Measurements from ENCODE around the gene DYSF.

Gene DYSF

DNA sequence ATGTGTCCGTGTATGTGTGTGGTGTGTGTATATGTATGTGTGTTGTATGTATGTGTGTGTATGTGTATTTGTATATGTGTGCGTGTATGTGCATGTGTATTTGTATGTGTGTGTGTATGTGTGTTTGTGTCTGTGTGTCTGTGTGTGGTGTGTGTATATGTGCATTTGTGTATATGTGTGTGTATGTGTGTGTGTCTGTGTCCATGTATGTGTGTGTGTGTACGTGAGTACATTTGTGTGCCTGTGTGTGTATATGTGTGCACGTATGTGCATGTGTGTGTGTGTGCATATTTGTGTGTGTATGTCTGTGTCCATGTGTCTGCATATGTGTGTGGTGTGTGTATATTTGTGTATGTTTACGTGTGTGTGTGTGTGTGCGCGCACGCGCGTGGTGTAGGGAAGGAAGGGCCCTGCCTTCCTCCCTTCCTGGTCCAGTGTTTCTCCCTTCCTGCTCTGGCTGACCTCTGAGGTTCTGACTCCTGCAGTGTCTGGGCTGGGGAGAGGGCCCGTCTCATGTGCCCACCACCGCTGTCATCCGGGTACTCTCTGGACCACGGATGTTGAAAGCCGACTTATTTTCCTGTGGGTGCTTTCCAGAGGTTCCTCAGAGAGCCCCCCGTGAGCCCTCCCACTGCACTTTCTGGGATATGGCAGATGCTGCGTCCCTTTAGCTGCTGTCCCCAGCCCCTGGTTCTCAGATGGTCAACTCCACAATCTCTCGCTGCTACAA is 209.5 kb downstream of the DYSF start:
- DNase-seq: no peak

DNA sequence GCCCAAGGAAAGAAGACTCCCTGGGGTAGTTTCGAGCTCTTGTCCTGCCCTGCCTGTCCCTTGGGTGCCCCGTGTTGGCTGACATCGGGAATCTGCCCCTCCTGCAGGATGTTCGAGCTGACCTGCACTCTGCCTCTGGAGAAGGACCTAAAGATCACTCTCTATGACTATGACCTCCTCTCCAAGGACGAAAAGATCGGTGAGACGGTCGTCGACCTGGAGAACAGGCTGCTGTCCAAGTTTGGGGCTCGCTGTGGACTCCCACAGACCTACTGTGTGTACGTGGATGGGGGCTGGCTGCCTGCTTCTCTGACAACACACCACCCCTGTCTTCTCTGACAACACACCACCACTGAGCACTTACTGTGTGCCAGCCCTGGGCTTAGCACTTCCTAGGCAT is 210.8 kb downstream of the DYSF start:
- DNase-seq: no peak

DNA sequence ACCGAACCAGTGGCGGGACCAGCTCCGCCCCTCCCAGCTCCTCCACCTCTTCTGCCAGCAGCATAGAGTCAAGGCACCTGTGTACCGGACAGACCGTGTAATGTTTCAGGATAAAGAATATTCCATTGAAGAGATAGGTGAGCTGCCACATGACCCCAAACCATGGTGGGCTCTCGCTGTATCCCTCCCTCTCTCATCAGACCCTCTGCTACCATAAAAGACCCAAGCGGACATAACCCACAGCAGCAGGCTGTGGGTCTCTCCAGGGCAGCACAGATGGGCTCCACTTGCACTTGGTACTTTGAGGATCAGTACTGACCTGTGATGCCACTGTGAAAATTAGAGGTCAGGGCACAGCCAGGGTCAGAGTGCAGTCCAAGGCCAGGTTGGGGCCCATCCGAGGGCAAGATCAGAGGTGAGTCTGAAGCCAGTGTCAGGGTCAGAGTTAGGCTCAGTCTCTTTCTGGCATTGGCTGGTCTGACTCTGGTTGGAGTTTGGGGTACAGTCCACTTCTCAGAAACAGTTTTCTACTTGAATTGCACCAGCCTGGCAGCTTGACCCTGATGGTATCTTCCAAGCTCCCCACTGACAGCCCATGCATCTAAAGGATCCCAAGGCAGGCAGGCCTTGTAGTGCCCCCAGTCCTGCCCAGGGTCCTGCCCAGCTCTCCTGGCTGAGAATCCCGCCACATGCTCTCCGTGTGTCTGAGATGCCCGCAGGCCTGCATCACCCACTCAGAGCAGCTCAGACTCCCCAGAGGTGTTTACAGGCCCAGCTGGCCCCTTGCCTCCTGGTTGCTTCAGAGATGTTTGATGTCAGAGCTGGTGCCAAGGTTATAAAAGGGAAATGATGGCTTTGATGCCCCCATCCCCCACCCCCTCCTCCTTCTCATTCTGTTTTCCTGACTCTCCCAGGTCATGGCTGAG is 212.1 kb downstream of the DYSF start:
- no peak for DNase-seq

DNA sequence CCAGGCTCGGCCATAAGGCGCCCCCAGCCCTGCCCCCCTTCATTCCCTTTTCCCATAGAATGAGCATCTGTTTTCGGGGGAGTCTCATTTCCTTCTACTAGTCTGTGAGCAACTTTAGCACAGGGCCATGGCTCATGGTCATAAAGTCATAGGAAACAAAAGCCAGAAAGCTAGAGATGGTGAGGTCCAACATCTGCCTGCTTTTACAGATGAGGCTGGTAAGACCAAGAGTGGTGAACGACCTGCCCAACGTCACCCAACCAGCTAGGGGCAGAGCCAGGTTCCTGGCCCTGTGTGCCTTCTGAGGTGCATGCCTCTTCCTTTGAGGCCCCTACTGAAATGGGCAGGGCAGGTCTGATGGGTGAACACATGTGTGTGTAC is 212.7 kb downstream of the DYSF start:
- no peak for DNase-seq

DNA sequence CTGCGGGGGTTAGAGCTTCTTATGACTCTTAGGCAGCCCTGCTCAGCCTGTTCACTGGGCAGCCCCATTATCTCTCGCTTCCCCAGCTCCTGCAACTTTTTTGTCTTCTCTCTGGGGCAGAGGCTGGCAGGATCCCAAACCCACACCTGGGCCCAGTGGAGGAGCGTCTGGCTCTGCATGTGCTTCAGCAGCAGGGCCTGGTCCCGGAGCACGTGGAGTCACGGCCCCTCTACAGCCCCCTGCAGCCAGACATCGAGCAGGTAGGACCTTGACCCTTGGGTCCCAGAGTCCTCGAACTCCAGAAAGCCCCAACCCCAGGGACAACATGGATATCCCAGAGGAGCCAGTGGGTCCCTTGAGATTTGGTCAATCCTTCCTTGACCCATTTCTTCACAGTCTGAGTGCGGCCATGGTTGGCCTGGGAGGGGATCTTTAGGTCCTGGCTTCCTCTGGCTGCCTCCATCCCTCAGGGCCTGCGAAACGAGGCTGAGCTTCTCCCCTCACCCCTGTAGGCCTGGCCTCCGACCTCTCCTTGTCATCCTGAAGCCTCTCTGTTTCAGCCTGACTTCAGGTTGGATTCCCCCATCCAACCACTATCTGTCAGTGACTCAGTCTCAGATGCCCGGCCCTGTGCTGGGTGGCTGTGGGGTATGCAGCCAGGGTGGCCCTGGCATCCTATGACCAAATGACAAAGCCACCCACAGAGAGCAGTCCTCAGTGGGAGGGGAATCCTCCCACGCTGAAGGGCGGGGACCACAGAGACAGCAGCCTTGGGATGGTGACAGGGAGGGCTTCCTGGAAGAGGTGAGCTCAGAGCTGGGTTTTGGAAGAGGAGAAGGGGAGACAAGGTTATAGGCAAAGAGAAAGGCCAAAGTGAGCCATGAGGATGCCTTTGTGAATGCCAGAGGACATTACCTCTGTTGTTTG is 214.2 kb downstream of the DYSF start:
- no peak for DNase-seq

DNA sequence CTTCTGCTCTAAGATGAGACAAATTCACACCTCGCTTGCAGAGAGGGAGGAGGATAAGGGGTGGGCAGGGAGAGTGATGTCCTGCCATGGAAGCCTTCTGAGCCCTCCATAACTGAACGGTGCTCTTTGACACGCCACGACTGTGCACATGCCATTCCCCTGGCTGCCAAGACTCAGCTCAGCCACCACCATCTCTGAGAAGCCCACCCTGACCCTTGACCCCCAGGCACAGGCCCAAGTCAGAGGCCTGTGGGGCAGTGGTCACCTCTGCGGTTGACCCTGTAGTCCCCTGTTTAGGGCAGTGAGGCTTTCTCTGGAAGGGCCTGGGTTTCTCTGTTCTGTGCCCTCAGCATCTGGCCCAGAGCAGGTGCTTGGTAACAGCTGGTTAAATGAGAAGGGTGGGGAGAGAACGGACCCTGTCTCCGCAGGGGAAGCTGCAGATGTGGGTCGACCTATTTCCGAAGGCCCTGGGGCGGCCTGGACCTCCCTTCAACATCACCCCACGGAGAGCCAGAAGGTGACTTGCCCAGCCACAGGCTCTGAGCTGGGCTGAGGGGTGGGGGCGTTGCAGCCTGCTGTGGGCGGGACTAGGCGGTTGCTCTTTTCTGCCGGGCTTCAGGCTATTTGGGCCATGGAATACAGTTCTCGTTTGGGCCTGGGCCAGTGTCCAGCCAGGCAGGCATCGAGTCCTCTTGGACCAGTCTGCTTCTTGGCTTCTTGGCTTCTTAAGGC is 215.1 kb downstream of the DYSF start:
- DNase-seq: no peak

DNA sequence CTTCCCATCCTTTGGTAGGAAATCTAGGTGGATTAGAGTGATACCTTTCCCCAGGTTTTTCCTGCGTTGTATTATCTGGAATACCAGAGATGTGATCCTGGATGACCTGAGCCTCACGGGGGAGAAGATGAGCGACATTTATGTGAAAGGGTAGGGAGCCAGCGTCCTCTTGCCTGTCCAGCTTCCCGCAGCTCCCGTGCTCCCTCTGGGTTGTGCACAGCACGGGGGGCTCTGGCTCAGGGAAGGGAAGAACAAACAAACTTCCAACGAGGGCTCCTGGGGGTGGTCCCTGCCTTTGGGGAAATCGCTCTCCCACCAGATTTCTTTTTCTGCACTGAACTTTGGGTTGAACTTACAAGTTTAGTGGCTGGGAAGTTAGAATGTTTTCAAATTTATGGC is 215.7 kb downstream of the DYSF start:
- no peak for DNase-seq

DNA sequence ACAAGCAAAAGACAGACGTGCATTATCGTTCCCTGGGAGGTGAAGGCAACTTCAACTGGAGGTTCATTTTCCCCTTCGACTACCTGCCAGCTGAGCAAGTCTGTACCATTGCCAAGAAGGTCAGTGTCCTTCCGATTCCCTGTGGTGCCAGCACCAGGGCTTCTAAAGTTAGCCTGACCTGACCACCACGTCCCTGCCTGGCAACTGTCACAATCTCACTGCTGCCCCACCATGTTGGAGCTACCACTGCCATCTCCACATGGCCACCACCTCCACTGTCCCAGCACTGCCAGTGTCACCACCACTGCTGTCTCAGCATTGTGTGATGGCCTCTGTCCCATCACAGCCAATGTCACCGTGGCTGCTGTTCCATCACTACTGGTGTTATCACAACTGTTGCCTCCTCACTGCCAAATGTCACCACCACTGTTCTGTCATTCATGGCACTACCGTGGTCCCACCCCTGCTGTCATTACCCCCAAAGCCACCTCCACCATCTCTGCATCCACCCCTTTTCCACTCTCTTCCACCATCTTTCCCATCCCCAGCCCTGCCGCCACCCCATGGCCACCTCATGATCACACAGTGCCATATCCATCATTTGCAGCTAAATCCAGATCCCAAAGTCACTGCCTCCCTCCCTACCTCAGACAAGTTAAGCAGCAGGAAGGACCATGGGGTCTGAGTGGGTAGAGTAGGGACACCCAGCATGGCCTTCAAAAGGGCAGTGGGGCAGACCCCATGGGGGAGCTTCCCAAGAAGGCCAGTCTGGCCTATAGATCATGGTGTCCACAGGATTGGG is 216.5 kb downstream of the DYSF start:
- DNase-seq: no peak

DNA sequence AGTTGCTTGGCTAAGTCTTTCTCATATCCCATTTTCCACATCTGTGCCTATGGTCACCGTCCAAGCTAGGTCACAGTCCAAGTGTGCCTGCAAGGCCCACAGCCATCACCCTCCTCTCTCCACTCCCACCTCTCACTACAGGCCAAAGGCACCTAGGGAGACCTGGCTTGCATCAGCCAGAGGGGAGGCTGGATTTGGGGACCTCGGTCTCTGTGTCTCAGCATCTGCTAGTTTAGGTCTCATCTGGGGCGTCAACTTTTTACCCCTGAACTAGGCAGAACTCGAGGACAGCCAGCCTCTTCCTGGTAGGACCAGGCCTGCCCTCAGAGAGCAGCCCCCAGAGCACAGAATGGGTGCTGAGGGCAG is 217.1 kb downstream of the DYSF start:
- no peak for DNase-seq

DNA sequence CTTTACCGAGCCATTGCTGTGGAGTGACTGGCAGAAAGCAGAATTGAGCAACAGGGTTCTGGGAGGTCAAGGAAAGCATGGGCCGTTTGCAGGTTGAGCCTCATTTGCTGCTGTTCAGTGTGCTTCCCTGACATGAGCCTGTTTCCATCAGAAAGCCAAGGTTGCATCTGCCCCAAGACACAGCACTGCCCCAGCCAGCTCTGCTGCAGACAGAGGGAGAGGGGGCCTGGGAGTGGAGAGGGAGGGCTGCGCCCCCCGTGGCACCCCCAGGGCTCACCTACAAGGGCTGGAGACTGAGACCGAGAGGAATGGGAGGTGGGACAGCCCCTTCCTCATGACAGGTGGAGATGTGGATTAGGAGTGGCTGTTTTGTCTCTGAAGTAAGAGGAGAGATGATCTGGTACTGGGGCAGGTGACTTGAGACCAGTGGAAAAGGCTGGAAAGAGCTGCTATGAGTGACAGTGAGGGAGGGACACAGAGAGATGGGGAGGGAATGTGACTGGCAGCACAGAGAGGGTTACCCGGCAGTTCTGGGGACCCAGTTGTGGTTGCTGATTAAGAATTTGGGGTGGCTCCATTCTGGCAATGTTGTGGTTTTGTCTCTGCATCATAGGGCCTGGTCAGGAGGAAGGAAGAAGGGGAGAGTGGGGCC is 218.0 kb downstream of the DYSF start:
- no peak for DNase-seq

DNA sequence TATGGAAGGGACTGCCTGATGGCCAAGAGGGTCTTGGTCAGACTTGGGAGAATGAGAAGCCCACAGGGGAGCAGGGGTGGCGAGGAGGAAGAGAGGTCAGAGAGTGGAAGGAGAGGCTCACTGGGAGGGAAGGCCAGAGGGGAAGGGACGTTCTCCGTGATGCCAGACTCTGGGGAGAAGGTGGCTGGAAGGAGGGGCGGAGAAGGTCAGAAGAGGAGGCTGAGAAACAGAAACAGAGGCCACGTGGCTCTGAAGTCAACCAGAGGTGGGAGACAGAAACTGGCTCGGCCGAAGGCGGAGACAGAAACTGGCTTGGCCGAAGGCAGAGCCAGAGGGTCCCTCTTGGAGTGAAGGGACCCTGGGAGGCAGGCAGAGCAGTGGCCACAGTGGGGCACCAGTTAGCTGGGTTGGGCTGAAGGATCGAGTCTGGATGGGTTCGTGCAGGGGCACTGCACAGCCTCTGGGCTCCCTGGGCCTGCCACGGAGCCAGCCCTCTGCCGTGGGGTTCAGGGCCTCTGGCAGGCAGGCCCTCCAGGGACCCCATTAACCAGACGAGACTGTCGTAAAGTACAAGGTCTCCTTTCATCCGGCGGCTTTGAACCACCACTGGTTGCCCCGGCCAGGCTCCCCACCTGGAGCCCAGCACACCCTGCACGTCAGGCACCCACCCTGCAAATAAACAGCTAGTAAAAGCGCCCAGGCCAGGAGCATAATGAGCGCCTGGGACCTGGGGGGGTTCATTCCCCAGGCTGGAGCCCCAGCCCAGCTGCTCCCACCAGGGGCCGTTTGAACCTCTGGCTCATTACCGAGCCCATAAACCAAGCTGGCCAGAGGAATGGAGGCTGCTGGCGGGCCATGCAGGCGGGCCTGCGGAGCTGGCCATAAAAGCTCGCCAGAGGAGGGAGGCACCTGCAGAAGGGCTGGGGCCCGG is 218.8 kb downstream of the DYSF start:
- no peak for DNase-seq

DNA sequence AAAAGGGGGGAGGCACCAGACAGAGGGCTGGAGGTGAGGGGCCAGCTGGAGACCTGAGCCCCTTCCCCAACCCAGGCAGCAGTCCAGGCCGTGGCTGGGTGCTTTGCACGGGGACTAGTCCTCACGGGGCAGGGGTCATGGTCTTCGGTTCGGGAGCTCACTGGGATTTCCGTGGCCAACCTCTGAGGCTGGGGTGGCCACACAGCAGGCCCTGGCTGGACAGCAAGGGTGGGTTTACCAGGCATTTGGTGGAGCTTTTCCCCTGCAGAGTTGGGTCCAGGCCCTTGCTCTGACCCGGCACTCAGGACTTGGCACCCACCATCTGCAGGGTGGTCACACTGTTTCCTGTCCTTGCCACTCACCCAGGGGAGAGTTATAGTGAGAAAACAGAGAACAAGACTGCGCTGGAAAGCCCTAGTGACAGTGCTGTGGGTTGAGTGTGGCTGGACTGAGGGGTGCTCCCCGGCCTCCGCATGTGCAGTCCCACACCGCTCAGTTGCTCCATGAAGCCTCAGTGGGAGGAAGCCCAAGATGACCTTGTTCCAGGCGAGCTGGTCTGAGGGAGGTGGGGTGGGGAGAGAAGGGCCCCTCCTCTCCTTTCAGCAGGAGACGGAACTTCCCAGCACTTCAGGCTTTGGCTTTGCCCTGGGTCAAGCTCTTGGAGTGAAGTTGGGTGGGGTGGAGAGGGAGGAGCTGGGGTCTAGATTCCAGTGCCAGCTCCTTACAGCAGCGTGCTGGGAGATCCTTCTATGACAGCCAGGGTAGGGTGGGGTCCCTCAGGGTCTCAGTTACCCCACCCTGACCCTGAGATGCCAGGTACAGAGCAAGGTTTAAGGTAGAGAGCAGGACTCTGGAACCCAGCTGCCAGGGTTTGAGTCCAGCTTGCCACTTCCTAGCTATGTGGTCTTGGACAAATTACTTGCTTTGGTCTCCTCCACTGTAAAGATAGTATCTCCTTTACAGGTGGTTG is 219.8 kb downstream of the DYSF start:
- no peak for DNase-seq

DNA sequence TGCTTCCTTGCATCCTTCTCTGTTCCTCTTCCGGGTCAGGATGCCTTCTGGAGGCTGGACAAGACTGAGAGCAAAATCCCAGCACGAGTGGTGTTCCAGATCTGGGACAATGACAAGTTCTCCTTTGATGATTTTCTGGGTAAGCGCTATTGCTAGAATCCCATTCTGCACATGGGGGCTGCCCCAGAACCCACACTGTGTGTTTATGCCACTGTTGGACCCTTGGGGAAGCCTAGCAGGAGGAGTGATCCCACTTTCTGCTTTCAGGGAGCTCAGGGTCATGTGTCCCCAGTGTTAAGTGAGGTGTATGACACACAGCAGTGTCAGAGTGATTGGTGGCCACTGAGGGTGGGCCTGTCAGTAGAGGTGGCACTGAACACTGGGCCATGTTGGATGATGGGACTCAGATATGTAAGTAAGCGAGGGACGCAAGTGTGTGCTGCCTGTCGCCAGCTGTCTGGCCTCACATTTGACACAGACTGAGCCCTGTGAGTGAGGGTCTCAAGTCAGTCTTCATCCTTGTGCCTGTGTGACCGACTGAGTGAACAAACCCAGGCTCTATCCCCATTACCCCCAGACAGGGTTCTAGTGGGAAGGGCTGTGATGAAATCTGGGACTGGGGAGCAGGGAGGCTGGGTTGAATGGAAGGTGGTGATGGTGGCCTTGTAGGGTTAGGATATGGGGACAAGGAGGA is 220.9 kb downstream of the DYSF start:
- no peak for DNase-seq

DNA sequence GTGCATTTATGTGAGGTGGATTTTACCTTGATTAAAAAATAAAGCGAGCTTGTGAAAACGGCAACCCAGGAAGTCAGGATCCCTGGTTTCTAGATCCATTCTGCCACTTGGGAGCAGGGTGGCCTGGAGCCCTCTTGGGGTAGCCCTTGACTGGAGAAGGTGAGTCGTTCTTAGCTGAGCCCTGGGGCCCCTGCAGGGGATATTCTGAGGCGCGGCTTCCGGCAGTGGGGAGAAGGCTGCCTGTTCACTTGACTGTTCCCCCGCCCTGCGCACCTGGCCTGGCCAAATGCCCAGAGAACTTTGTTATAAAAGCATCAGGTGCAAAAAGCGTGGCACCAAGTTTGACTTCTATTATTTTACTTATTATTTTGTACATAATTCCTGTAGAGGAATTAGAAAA is 221.9 kb downstream of the DYSF start:
- DNase-seq: no peak

DNA sequence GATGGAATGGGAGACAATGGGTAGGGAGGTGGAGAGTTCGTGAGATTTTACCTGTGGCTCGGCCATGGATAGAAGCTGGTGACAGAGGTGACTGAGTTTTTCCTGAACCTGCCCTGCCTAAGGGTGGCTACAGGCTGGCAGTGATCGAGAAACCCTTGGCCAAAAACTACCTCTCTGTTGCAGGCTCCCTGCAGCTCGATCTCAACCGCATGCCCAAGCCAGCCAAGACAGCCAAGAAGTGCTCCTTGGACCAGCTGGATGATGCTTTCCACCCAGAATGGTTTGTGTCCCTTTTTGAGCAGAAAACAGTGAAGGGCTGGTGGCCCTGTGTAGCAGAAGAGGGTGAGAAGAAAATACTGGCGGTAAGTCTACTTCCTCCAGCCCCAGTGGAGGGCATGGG is 225.5 kb downstream of the DYSF start:
- DNase-seq: no peak

DNA sequence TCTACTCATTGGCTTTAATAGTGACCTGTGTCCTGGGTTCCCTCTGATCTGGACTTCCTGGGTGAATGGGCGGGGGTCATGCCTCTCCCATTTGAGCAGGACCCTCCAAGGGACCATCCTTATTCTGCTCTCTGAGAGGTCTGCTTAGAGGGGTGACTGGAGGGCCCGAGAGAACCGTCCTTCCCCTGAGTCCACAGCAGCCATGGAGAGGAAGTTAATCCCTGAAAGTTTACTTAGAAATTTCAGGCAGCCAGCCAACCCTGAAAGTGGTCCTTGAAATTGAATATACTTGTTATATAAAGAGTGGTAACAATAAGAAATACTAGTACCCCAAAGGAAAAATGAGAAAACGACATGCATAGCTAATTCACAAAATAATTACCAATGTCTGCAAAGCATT is 226.1 kb downstream of the DYSF start:
- DNase-seq: no peak

DNA sequence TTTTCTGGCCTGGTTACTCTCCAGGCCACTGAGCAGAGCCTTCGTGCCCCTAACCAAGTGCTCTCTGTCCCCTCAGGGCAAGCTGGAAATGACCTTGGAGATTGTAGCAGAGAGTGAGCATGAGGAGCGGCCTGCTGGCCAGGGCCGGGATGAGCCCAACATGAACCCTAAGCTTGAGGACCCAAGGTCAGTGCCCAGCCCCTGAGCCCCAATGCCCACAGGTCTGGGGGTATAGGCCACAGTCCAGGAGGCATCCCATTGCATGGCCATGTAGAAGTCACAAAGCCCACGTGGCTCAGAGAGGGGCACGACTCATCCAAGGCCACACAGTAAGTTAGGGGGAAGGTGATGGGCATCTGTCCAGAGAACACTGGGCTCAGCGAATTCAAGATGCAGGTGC is 227.6 kb downstream of the DYSF start:
- no peak for DNase-seq

DNA sequence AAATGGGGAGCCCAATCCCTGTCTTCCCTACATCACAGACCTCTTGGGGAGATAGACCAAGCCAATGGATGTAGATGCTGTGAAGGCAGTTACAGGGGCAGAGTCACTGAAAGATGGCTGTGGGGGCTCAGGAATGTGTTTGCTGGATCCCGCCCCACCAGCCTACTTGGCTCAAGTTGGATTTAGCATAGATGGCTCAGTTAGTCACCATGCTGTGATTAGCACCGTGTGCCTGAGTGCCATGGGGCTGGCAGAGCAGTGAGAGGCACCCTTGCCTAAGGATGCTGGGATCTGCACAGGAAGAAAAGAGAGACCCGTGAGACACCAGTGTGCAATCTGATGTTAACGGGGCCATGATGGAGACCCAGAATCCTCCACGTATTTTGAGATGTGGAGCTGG is 228.3 kb downstream of the DYSF start:
- no peak for DNase-seq

All from activated CD4-positive, alpha-beta T cell treated with anti-CD3 and anti-CD28 coated beads for 4 hours (primary cell).